ENCODE results near the gene EFNA3.

The EFNA3 gene

DNA sequence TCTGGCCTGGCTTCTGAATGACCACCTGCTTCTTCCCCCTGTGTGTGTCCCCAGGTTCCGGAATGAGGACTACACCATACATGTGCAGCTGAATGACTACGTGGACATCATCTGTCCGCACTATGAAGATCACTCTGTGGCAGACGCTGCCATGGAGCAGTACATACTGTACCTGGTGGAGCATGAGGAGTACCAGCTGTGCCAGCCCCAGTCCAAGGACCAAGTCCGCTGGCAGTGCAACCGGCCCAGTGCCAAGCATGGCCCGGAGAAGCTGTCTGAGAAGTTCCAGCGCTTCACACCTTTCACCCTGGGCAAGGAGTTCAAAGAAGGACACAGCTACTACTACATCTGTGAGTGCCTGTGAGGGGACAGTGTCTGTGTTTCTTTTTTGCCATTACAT, 52.6 kb downstream of the EFNA3 start:
- H3K4me3 ChIP-seq (ENCODE audit: low read depth, low read length), result no peak overlapping the region
- in situ Hi-C loops (cut with HindIII; ENCODE audit: low sequenced_read_pairs), result no loop called here
- TF ChIP-seq, protein P1, sequence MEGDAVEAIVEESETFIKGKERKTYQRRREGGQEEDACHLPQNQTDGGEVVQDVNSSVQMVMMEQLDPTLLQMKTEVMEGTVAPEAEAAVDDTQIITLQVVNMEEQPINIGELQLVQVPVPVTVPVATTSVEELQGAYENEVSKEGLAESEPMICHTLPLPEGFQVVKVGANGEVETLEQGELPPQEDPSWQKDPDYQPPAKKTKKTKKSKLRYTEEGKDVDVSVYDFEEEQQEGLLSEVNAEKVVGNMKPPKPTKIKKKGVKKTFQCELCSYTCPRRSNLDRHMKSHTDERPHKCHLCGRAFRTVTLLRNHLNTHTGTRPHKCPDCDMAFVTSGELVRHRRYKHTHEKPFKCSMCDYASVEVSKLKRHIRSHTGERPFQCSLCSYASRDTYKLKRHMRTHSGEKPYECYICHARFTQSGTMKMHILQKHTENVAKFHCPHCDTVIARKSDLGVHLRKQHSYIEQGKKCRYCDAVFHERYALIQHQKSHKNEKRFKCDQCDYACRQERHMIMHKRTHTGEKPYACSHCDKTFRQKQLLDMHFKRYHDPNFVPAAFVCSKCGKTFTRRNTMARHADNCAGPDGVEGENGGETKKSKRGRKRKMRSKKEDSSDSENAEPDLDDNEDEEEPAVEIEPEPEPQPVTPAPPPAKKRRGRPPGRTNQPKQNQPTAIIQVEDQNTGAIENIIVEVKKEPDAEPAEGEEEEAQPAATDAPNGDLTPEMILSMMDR (IDR thresholded peaks at IDR 0.05; ENCODE audit: low read depth, low read length), result no peak
- no peak for DNase-seq (ENCODE audit: low read depth, low spot score)

DNA sequence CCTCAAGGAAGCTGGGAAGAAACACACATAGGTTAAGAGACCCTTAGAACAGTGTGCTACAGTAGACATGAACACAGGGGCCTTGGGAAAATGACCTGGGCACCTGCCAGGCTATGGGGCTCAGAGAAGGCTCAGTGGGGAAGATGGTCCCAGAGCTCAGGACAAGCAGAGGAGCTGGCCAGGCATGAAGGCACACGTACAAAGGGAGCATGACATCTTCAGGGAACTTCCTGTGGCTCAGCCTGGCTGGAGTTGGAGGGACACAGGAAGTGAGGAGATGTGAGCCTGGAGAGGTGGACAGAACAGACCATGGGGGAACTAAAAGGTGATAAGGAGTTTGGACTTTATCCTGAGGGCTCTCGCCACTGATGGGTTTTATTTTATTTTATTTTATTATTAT, 53.2 kb downstream of the EFNA3 start:
- DNase-seq (ENCODE audit: low read depth, low spot score), result no peak
- no peak overlapping the region for H3K4me3 ChIP-seq (ENCODE audit: low read depth, low read length)
- in situ Hi-C loops (cut with HindIII; ENCODE audit: low sequenced_read_pairs), result no loop called here
- TF ChIP-seq, protein P1 (IDR thresholded peaks at IDR 0.05; ENCODE audit: low read depth, low read length), result no peak

DNA sequence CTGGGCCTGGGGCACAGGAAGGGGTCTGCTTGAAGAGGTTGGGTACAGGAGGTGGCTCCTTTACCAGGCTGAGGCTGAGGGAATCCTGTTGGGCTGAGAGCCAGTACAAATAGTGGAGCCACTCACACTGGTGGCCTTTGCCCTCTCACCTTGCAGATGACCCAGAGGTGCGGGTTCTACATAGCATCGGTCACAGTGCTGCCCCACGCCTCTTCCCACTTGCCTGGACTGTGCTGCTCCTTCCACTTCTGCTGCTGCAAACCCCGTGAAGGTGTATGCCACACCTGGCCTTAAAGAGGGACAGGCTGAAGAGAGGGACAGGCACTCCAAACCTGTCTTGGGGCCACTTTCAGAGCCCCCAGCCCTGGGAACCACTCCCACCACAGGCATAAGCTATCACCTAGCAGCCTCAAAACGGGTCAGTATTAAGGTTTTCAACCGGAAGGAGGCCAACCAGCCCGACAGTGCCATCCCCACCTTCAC, 55.2 kb downstream of the EFNA3 start:
- in situ Hi-C loops (cut with HindIII; ENCODE audit: low sequenced_read_pairs), result no loop called here
- no peak overlapping the region for H3K4me3 ChIP-seq (ENCODE audit: low read depth, low read length)
- TF ChIP-seq, protein P1 (IDR thresholded peaks at IDR 0.05; ENCODE audit: low read depth, low read length), result no peak
- DNase-seq (ENCODE audit: low read depth, low spot score), result no peak

DNA sequence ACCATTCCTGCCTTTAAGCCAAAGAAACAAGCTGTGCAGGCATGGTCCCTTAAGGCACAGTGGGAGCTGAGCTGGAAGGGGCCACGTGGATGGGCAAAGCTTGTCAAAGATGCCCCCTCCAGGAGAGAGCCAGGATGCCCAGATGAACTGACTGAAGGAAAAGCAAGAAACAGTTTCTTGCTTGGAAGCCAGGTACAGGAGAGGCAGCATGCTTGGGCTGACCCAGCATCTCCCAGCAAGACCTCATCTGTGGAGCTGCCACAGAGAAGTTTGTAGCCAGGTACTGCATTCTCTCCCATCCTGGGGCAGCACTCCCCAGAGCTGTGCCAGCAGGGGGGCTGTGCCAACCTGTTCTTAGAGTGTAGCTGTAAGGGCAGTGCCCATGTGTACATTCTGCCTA, 55.7 kb downstream of the EFNA3 start:
- H3K4me3 ChIP-seq (ENCODE audit: low read depth, low read length), result no peak overlapping the region
- in situ Hi-C loops (cut with HindIII; ENCODE audit: low sequenced_read_pairs), result no loop called here
- no peak for DNase-seq (ENCODE audit: low read depth, low spot score)
- TF ChIP-seq, protein P1 (IDR thresholded peaks at IDR 0.05; ENCODE audit: low read depth, low read length), result no peak

DNA sequence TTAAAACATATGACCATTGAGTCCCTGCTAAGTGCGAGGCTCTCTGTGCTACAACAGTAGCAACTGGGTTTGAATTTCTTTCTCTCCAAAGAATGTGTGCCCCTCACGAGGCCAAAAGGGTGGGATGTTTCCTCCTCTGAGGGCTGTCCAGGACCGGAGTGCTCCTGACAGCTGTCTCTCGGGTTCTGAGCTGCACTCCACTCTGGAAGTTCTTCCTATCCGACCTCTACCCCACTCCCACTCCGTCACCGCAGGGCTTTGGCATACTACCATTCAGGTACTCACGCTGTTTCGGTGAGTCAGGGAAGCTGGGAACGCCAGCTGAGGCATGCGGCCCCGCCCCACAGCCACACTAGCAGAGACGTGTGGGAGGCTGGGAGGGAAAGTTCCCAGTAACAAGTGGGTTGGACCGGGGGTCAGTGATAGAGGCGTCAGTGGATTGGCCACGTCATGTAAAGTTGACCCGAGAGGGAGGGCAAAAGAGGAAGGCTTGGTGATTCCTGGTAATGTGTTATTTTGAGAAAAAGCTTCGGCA, 56.3 kb downstream of the EFNA3 start:
- in situ Hi-C loops (cut with HindIII; ENCODE audit: low sequenced_read_pairs), result no loop called here
- TF ChIP-seq, protein P1 (IDR thresholded peaks at IDR 0.05; ENCODE audit: low read depth, low read length), result no peak
- peak; percentile 95 for DNase-seq (ENCODE audit: low read depth, low spot score)
- H3K4me3 ChIP-seq (ENCODE audit: low read depth, low read length), result peak overlapping the region; percentile 83

DNA sequence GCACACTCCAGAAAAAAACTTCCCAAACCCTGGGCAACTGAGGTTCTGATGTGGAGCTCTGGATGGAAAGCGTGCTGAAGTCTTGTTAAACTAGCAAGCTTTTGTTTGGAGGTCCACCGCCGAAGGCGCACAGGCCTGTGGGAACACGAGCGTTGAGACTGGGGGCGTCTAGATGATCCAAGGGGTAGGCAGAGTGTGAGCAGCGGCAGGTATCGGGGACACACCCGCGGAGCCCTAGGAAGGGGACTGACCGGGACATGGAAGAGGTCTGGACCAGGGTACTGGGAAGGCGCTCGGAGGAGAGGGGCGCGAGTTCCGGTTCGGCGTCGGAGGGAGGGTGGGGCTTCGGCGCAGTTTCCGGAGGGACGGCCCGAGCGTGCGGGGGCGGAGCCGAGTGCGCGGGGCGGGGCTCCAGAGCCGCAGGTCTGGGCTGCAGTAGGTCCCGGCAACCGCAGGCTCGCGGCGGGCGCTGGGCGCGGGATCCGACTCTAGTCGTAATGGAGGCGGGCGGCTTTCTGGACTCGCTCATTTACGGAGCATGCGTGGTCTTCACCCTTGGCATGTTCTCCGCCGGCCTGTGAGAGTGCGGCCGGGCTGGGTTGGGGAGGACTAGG, 56.9 kb downstream of the EFNA3 start, which contains the start of gene SLC50A1:
Gene SLC50A1, plus strand, starts transcription at position 438 of the 614 bp plus-strand sequence. Its CDS starts 60 bp downstream, at position 498.
- in situ Hi-C loops (cut with HindIII; ENCODE audit: low sequenced_read_pairs), result no loop called here
- peak; percentile 95 for DNase-seq (ENCODE audit: low read depth, low spot score)
- TF ChIP-seq, protein P1 (IDR thresholded peaks at IDR 0.05; ENCODE audit: low read depth, low read length), result no peak
- H3K4me3 ChIP-seq (ENCODE audit: low read depth, low read length), result peak within 1 kb of the TSS; percentile 83

All from astrocyte of the spinal cord (primary cell).